Activated CD8-positive, alpha-beta memory T cell treated with anti-CD3 and anti-CD28 coated beads, Interleukin-2, amount 50 U/mL, for 24 hours (primary cell): Measurements from ENCODE around the gene ITGA2B.
"Not testable (repeated sequence)": the region's sequence is repeated elsewhere in the genome, so short reads cannot be mapped to it uniquely, and the experiment has no call there.

Experiments used
- DNase-seq: peaks from one replicate; pipeline ENCODE4 v3.0.0-alpha.2; 2020; ENCODE audit errors: extremely low read depth

Gene ITGA2B

GRCh38 chr17:44368391-44369243 is 20.8 kb downstream of the ITGA2B start:
- not testable (repeated sequence) for DNase-seq

DNA sequence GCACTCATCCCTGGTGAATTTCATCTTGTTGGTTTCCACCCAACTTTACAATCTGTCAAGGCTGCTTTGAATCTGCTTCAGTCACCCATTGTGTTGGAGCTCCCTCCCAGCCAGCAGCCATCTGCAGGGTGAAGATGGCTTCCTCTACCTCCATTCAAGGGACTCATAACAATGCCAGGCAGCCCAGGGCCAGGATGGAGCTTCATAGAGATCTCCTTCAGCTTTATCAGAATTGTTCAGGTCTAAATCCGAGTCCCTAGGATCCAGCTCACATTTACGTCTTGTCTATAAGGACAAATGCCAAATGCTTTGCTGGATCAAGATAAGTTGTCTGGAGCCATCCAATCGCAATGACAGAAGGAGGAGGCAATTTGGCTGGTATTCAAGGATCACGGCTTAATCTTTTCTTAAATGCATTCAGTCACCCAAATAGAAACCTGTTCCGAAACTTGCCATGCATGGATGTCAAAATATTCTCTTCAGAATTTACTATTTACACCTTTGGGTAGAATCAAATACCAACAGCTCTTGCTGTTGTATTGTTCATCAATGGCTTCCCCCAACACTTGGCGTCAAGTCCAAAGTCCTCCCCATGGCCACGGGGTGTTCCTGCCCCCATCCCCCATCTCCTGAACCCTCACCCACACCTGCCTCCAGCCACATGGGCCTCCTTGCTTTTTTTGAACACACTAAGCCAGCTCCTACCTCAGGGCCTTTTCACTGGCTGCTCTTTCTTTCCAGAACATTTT is 22.0 kb downstream of the ITGA2B start:
- DNase-seq: no peak

DNA sequence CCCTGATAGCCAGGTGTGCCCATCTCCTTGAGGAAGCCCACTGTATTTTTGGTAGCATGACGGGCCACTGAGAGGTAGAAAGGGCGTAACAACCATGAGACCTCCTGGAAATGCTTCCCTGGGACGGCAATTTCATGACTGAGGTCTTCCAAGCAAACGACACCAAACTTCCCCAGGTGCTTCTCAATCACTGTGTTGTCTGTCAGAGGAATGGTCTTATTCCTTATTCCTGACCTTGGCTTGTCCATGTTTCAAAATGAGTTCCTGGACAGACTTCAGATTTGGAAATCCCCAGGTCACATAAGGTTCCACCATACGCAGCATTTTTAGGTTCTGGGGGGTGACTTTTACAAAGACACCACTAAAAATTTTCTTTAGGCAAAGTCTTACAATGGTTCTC is 24.4 kb downstream of the ITGA2B start:
- DNase-seq: not testable (repeated sequence)

DNA sequence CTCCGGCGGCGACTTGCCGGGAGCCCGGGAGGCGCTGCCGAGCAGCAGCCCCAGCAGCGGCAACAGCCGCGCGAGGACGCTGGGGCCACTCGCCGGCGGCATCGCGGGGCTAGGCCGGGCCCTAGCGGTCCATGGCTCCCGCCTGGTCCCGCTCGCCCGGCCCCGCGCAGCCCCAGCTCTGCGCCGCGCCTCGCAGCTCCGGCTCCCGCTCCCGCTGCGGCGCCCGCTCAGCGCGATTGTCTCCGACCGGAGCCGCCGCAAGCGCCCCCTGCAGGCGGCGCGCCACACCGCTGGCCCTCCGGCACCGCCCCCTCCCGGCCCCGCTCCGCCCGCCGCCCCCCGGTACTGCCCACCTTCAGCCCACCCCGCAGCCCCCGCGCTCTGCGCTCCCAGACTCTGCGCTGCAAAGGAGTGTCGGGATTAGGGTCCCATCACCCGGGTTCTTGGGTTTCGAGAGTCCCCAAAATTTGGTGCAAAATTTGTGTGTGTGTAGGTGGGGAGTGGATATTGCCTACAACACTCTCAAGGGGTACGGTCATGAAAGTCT is 25.8 kb downstream of the ITGA2B start, which contains the start of gene FAM171A2:
Gene FAM171A2, minus strand, starts transcription at position 241 of the 547 bp plus-strand sequence. Its CDS starts 139 bp downstream, at position 102.
- DNase-seq: no peak

DNA sequence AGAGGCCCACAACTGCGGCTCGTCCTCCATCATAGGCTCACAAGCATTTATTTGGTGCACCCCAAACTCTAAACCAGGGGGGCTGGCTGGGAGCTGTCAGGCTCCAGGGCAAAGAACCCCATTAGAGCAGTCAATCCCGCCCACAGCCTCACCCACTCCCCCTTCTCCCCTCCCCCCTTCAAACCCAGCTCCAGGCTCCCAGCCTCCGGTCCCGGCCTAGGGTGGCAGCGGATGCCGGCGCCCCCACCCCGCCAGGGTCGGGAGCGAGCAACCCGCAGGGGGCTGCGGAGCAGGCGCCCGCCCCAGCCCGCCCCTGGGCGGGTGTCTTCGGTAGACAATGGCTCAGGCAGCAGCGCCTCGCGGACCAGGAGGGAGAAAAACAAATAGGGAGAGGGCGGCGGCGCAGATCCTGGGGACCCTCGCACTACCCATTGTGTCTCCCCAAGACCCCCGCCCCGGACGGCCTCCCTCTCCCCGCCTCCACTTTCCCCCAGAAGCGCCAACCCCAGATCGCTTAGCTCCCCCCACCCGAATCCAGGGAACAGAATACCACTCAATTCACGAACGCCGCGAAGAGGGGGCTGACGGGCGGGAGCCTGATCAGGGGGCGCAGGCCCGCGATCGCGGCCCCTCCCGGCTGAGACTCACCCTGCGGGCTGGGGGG is 26.4 kb downstream of the ITGA2B start:
- DNase-seq: no peak

- no peak for DNase-seq
These were observed 26.9 kb downstream of the ITGA2B start for GRCh38 chr17:44362459-44362948.

DNA sequence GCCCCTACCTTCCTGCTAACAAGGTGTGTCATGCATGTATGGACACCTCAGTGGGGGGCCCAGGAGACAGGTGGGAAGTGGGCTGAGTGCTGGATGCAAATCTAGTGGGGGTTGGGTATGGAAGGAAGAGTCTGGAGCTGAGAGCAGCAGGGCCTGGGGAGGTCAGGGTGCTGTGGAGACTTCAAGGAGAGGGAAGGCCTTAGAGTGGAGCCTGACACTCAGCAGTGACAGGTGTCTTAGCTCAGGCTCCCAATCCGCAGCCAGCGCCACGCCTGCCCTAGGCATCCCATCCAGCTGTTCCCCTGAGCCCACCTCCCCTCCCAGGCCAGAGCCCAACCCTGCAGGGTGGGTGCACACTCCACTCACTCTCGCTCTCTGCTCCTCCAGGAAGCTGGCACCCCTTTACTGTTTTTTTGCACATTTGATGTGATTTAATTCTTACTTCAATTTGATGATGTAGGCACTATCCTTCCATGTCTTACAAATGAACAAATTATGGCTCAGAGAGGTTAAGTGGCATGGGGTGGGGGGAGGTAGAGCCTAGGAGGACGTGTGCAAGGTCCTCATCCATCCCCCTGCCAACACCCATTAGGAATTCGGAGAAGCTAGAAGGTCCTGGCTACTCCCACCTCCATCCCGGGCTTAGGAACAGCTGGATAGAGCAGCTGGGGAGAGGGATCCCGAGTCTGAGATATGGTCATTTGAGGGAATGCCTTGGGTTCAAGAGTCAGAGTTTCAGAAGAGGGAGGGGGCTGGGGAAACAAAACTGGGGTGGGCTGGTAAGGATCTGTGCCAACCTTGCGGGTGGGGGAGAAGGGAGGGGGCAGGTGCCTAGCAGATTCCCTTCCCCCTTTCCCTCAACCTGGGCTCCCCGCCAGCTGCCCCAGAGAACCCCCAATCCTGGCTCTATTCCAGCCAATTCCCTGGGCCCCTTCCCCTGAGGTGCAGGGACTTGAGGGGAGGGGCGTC is 27.9 kb downstream of the ITGA2B start:
- DNase-seq: no peak

GRCh38 chr17:44360826-44361225 is 28.6 kb downstream of the ITGA2B start:
- no peak for DNase-seq

DNA sequence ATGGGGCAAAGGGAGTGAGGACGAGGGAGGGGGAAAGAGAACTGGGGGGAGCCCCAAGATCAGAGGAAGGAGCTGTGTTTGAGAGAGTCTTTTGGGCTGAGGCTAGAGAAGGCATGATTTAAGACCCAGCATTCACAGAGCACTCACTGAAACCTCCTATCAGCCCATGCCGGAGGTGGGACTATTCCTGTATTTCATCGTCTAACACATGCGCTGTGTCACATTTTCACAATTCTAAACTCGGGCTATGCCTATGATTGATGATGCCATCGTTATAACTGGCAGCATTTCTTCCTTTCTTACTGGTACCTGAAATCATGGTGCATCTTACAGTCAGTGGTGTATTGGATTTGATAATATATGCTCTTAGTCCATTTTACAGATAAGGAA is 29.3 kb downstream of the ITGA2B start:
- no peak for DNase-seq

DNA sequence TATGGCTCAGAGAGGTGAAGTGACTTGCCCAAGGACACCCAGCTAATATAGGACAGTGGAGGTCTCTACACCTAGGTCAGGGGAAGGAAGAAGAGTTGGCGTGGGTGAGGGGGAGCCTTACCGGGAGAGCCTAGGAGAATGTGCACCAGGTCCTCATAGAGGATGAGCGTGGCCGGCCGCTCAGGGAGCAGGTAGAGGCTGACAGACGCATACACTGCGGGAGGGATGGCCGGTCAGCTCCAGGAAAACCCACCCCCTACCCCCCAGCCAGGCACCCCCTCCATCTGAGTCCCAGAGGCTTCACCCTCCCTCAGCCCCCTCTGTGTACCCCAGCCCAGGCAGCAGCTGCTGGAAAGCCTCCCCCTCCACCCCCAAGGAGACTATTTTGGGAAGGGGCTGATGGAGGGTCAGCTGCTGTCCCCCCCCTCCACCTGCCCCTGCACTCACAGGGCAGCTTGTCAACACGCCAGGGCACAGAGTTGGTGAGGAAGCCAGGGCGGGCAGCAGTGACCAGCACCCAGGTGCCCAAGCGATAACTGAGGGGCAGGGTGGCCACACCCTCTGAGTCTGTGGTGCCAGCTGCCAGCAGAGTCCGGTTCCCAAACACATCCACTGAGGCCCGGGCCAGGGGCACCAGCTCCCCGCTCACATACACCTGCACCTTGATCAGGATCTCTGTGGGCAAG is 29.8 kb downstream of the ITGA2B start:
- no peak for DNase-seq

- DNase-seq: no peak
These were observed 30.4 kb downstream of the ITGA2B start for GRCh38 chr17:44359006-44359405.

GRCh38 chr17:44358066-44358465 is 31.4 kb downstream of the ITGA2B start:
- no peak for DNase-seq

DNA sequence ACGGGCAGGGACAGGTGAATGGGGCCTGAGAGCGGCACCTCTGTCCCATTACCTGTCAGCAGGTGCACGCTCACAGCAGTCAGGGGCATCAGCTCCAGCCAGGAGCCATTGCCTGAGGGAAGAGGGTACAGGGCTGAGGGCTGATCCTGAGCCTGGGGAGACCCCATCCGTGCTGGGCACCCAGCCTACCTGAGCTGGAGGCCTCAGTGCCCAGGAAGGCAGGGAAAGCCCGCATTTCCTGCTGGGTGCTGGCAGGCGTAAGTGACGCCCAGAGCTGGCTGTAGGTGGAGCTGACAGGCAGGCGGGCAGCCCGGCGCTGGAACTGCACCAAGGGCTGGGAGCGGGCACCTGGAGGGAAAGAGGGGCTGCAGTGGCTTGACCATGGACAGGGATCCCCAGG is 33.2 kb downstream of the ITGA2B start:
- no peak for DNase-seq

GRCh38 chr17:44355642-44356099 is 33.8 kb downstream of the ITGA2B start:
- DNase-seq: no peak

DNA sequence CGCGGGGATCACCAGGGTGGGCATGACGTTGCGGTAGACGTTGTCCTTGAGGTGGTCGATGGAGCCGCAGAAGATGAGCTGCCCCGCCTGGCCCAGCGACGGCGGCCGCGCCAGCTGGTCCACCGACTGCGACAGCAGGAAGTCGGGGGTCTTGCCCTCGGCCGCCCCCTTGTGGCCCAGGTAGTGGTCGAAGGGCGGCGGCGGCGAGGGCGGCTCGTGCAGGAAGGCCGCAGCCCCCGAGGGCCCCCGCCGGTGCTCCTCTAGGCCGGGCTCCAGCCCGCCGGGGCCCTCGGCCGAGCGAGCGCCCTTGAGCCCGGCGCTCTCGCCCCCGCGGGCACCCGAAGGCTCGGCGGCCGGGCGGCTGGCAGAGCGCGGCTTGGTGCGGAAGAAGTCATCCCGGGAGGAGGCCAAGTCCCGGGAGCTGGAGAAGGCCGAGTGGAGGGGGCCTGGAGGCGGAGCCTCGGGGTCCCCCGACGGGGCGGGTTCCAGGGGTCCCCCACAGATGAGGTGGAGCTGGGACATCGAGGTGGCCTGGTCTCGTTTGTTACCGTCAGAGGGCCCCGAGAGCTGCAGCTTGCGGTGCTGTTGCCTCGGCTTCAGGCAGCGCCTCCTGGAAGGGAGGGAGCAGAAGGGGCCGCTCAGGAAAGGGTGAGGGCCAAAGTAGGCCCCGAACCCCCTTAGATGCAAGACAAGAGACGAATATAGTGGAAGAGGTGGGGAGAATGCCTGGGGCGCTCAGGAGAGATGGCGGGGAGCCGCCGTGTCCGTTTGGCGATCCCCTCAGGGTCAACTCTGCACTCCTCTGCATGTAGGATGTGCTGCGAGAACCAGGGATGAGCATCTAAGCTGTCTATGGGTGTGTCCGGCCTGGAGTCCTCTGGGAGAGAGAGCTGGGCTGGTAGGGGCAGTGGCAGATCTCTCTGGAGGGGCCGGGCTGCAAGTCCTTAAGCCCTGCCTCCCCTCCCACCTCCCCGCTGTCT is 34.6 kb downstream of the ITGA2B start:
- no peak for DNase-seq

- DNase-seq: no peak
These were observed 35.6 kb downstream of the ITGA2B start for GRCh38 chr17:44353672-44354331.

GRCh38 chr17:44352828-44353671 is 36.4 kb downstream of the ITGA2B start:
- no peak for DNase-seq
